ENCODE data around the gene KCTD19.

- TF ChIP-seq YY1 (IDR thresholded peaks at IDR 0.05; ENCODE audit: insufficient read depth, insufficient read length) (no peak), SUZ12 (IDR thresholded peaks at IDR 0.05; ENCODE audit: extremely low read depth, insufficient read depth, insufficient read length) (no peak), ZNF274 (IDR thresholded peaks at IDR 0.05; ENCODE audit: low read depth, low read length) (no peak)
Observed at GRCh38 chr16:67333315-67333714, 6.8 kb upstream of the KCTD19 start.
